ENCODE measurements around the gene ANK2. TPM values are rescaled to one million over a fixed set of nuclear protein-coding genes. Genes with fewer than 3 reads are reported as not detected.

ANK2 gene
- total and polyA plus RNA-seq, 2 experiments from 2014 or later = 7.7 to 40.4 TPM

GRCh38 chr4:113322736-113323135 is 273.3 kb downstream of the ANK2 start:
- H3K36me3 ChIP-seq (ENCODE audit: insufficient read depth) = no peaks in the 10 kb centered on the region
- no peaks in the 10 kb centered on the region; the same call in 2 of the 3 replicates for H3K36me3 Mint-ChIP-seq (ENCODE audit: low read depth)
- no peaks in the 10 kb centered on the region for H3K9me3 Mint-ChIP-seq
- no peaks in the 10 kb centered on the region for H3K9me2 ChIP-seq (ENCODE audit: insufficient read depth)
- H3F3A ChIP-seq (replicated peaks; ENCODE audit: low read depth) = no peaks in the 10 kb centered on the region
- no peak overlapping the region for H3K27ac Mint-ChIP-seq
- H3K4me2 ChIP-seq = no peak overlapping the region
- H3K27me3 Mint-ChIP-seq (ENCODE audit: insufficient read depth, low read depth, poor library complexity) = peaks cover 4% of the 10 kb centered on the region
- TF ChIP-seq CTCF (conservative IDR thresholded peaks at IDR 0.05; ENCODE audit: low read depth in 2 of 2) = no peak
- TF ChIP-seq JUNB (IDR thresholded peaks at IDR 0.05; ENCODE audit: unreplicated experiment) = no peak
- no peak for TF ChIP-seq ETS1 (IDR thresholded peaks at IDR 0.05)
- peaks cover 8% of the 10 kb centered on the region; the same call in 2 of the 3 replicates for H3K4me1 Mint-ChIP-seq
- no peaks in the 10 kb centered on the region for H4K20me1 ChIP-seq (replicated peaks; ENCODE audit: insufficient read depth)
- no peak overlapping the region for H3K4me3 Mint-ChIP-seq
- H3K27ac ChIP-seq (ENCODE audit: low read depth) = no peak overlapping the region
- H3K27me3 ChIP-seq (ENCODE audit: insufficient read depth) = no peaks in the 10 kb centered on the region
- ATAC-seq (no peak), DNase-seq (ENCODE audit: low spot score) (no peak)
- no peak overlapping the region for H2AFZ ChIP-seq
- no peaks in the 10 kb centered on the region for H3K79me2 ChIP-seq (replicated peaks; ENCODE audit: insufficient read depth)
- H3K4me1 ChIP-seq (ENCODE audit: insufficient read depth) = 0 out of 2 replicates have a peak, but pooled peaks cover 5% of the 10 kb centered on the region
- no peak overlapping the region for H3K4me3 ChIP-seq

- no peaks in the 10 kb centered on the region for H3K79me2 ChIP-seq (replicated peaks; ENCODE audit: insufficient read depth)
- no peak overlapping the region for H3K4me2 ChIP-seq
- Mint-ChIP-seq H3K27ac (no peak overlapping the region), H3K27me3 (ENCODE audit: insufficient read depth, low read depth, poor library complexity) (no peaks in the 10 kb centered on the region), H3K4me1 (peaks cover 9% of the 10 kb centered on the region; the same call in 2 of the 3 replicates), H3K4me3 (no peak overlapping the region), H3K36me3 (ENCODE audit: low read depth) (no peaks in the 10 kb centered on the region; the same call in 2 of the 3 replicates), H3K9me3 (no peaks in the 10 kb centered on the region)
- H4K20me1 ChIP-seq (replicated peaks; ENCODE audit: insufficient read depth) = no peaks in the 10 kb centered on the region
- H3F3A ChIP-seq (replicated peaks; ENCODE audit: low read depth) = no peaks in the 10 kb centered on the region
- no peaks in the 10 kb centered on the region for H3K36me3 ChIP-seq (ENCODE audit: insufficient read depth)
- ATAC-seq (no peak), DNase-seq (ENCODE audit: low spot score) (no peak)
- H2AFZ ChIP-seq = no peak overlapping the region
- 0 out of 2 replicates have a peak, but pooled peaks cover 5% of the 10 kb centered on the region for H3K4me1 ChIP-seq (ENCODE audit: insufficient read depth)
- H3K27me3 ChIP-seq (ENCODE audit: insufficient read depth) = no peaks in the 10 kb centered on the region
- no peaks in the 10 kb centered on the region for H3K9me2 ChIP-seq (ENCODE audit: insufficient read depth)
- no peak overlapping the region for H3K4me3 ChIP-seq
- no peak overlapping the region for H3K27ac ChIP-seq (ENCODE audit: low read depth)
- TF ChIP-seq ZNF114 (CRISPR knock-in tag; IDR thresholded peaks at IDR 0.05) (no peak), ZNF462 (CRISPR knock-in tag; IDR thresholded peaks at IDR 0.05) (no peak), REST (IDR thresholded peaks at IDR 0.05; ENCODE audit: unreplicated experiment) (no peak), CREB1 (CRISPR knock-in tag; IDR thresholded peaks at IDR 0.05; ENCODE audit: low read depth) (no peak), ZNF331 (CRISPR knock-in tag; IDR thresholded peaks at IDR 0.05; ENCODE audit: low read depth) (no peak)
Observed at GRCh38 chr4:113325876-113326615, 276.6 kb downstream of the ANK2 start.
